ENCODE results near the gene VMO1. TPM values are rescaled to one million over a fixed set of nuclear protein-coding genes. Genes with fewer than 3 reads are reported as not detected.
A peak's percentile ranks its signal among the peaks of the same experiment; 100 is the strongest.

The VMO1 gene
- total RNA-seq, 6 experiments from 2014 or later, result 3.5 to 12.3 (median 5.2) TPM

- H3K4me3 ChIP-seq, result peak overlapping the region in 1 of 3 donors; percentile 18
- TF ChIP-seq CTCF (IDR thresholded peaks at IDR 0.05), result no peak
- no peak for TF ChIP-seq POLR2A (IDR thresholded peaks at IDR 0.05)
- no peaks in the 10 kb centered on the region for H3K36me3 ChIP-seq
- ATAC-seq (no peak), DNase-seq (peak in 1 of 3 donors; percentile 29)
- H3K4me1 ChIP-seq, result peaks cover 0 to 21% (median 5%) of the 10 kb centered on the region in 4 donors
- no peak overlapping the region for H3K27ac ChIP-seq
- H3K27me3 ChIP-seq, result no peaks in the 10 kb centered on the region
- 33% methylated on average over 4 of the region's 61 CpGs for WGBS (ENCODE audit: insufficient coverage, low coverage, low lambda C conversion rate, missing lambda C conversion rate)
- intact Hi-C loops (cut with DNase I), result loop anchor here (5.0 to 10.0 kb wide), 2 partner anchors 51 to 102 kb away; partner anchors contain the start of genes CXCL16 (in 2 of the 2), MED11 (in 2 of the 2) and ZMYND15 (in 2 of the 2)
- H3K9me3 ChIP-seq, result no peaks in the 10 kb centered on the region
Measured at GRCh38 chr17:4785311-4786105, 656 bp downstream of the VMO1 start.

GRCh38 chr17:4782652-4783051, 3.5 kb downstream of the VMO1 start:
- WGBS (ENCODE audit: insufficient coverage, low coverage, low lambda C conversion rate, missing lambda C conversion rate), result 46% methylated on average over 10 of the region's 28 CpGs

GRCh38 chr17:4780325-4780955, 5.7 kb downstream of the VMO1 start:
- 66% methylated on average over 2 of the region's 11 CpGs for WGBS (ENCODE audit: insufficient coverage, low coverage, low lambda C conversion rate, missing lambda C conversion rate)
- Histone ChIP-seq H3K9me3 (no peaks in the 10 kb centered on the region), H3K4me3 (no peak overlapping the region), H3K36me3 (no peaks in the 10 kb centered on the region), H3K27me3 (no peaks in the 10 kb centered on the region), H3K4me1 (no peaks in the 10 kb centered on the region), H3K27ac (no peak overlapping the region)
- no peak for ATAC-seq
- DNase-seq, result no peak
- TF ChIP-seq CTCF (IDR thresholded peaks at IDR 0.05) (no peak), POLR2A (IDR thresholded peaks at IDR 0.05) (no peak)
- intact Hi-C loops (cut with DNase I), result loop anchor here (10.0 kb wide), 1 partner anchor 46 kb away; the partner anchor contains the start of genes CXCL16 (in 2 of the 2), MED11 (in 2 of the 2) and ZMYND15 (in 2 of the 2)

More at GRCh38 chr17:4782652-4783051, 3.5 kb downstream of the VMO1 start:
- intact Hi-C loops (cut with DNase I), result loop anchor here (10.0 kb wide), 1 partner anchor 48 kb away; the partner anchor contains the start of genes CXCL16 (in 2 of the 2), MED11 (in 2 of the 2) and ZMYND15 (in 2 of the 2)
- TF ChIP-seq CTCF (IDR thresholded peaks at IDR 0.05) (peak in 1 of 4 donors; percentile 7), POLR2A (IDR thresholded peaks at IDR 0.05) (no peak)
- Histone ChIP-seq H3K4me3 (no peak overlapping the region), H3K9me3 (no peaks in the 10 kb centered on the region), H3K27ac (no peak overlapping the region), H3K4me1 (peaks cover 0 to 10% (median 4%) of the 10 kb centered on the region in 4 donors), H3K27me3 (no peaks in the 10 kb centered on the region), H3K36me3 (no peaks in the 10 kb centered on the region)
- DNase-seq, result no peak
- no peak for ATAC-seq

GRCh38 chr17:4777969-4778760, 8.0 kb downstream of the VMO1 start:
- intact Hi-C loops (cut with DNase I), result no loop called here
- Histone ChIP-seq H3K36me3 (no peaks in the 10 kb centered on the region), H3K4me1 (no peaks in the 10 kb centered on the region), H3K4me3 (no peak overlapping the region), H3K27me3 (no peaks in the 10 kb centered on the region), H3K27ac (no peak overlapping the region), H3K9me3 (no peaks in the 10 kb centered on the region)
- WGBS (ENCODE audit: insufficient coverage, low coverage, low lambda C conversion rate, missing lambda C conversion rate), result 65% methylated on average over 8 of the region's 9 CpGs
- TF ChIP-seq POLR2A (IDR thresholded peaks at IDR 0.05), result no peak
- ATAC-seq, result peak in 1 of 4 donors; percentile 51
- DNase-seq, result no peak

All from right lobe of liver (tissue), 6 donors.